Natural killer cell treated with Interleukin-12 subunit alpha and Interleukin-12 subunit beta and Interleukin-15 and Interleukin-18, amount 100 ng/mL, for 72 hours (primary cell): ENCODE data around the gene NPVF. TPM values are rescaled to one million over a fixed set of nuclear protein-coding genes. Genes with fewer than 3 reads are reported as not detected.

ENCODE experiments used
- ATAC-seq, 2 donors: fragments of 150-1000 bp; cut with Tn5 transposase in 1 of 2; sonication (Bioruptor Pico), chemical (Tn5 transposase) in 1 of 2; 2 replicates each; pipeline ENCODE4 v1.10.0; 2021
- DNase-seq: peaks from one replicate; pipeline ENCODE4 v3.0.0; 2022; ENCODE audit warnings: low spot score
- H3K27ac Mint-ChIP-seq, 2 donors: 1 replicate in 1 of 2; 2 replicates in 1 of 2; pipeline ENCODE4 v1.8.0; 2022; ENCODE audit warnings: mixed read lengths in 2 of 2, mild to moderate bottlenecking in 1 of 2, moderate library complexity in 1 of 2
- H3K27me3 Mint-ChIP-seq, 2 donors: 1 replicate in 1 of 2; 2 replicates in 1 of 2; pipeline ENCODE4 v1.8.0; 2022; ENCODE audit warnings: mixed read lengths in 2 of 2
- H3K36me3 Mint-ChIP-seq: one replicate; pipeline ENCODE4 v1.8.0; 2022; ENCODE audit warnings: mixed read lengths
- H3K4me1 Mint-ChIP-seq, 2 donors: 1 replicate in 1 of 2; 2 replicates in 1 of 2; pipeline ENCODE4 v1.8.0; 2022; ENCODE audit warnings: low read depth in 2 of 2, mixed read lengths in 2 of 2, mild to moderate bottlenecking in 1 of 2
- H3K4me3 Mint-ChIP-seq: one replicate; pipeline ENCODE4 v1.8.0; 2022; ENCODE audit warnings: mixed read lengths
- H3K9me3 Mint-ChIP-seq: 2 replicates; pipeline ENCODE4 v1.8.0; 2022; ENCODE audit warnings: mixed read lengths
- total RNA-seq, 2 donors: library from RNA; stranded (reverse); gene quantifications; one replicate each; pipeline ENCODE4 v1.2.3, GENCODE V29; 2022

The NPVF gene
- total RNA-seq, 2 donors from 2014 or later, result not detected

GRCh38 chr7:25215694-25216335, 12.5 kb downstream of the NPVF start:
- H3K4me3 Mint-ChIP-seq, result no peak overlapping the region
- H3K27me3 Mint-ChIP-seq, result peaks cover 8 to 21% of the 10 kb centered on the region in 2 donors
- no peak for DNase-seq
- H3K27ac Mint-ChIP-seq, result no peak overlapping the region
- no peaks in the 10 kb centered on the region for H3K4me1 Mint-ChIP-seq
- no peak for ATAC-seq
- H3K9me3 Mint-ChIP-seq, result no peaks in the 10 kb centered on the region
- no peaks in the 10 kb centered on the region for H3K36me3 Mint-ChIP-seq

GRCh38 chr7:25208525-25209221, 19.6 kb downstream of the NPVF start:
- H3K4me3 Mint-ChIP-seq, result no peak overlapping the region
- H3K27me3 Mint-ChIP-seq, result peaks cover 28 to 48% of the 10 kb centered on the region in 2 donors
- no peaks in the 10 kb centered on the region for H3K9me3 Mint-ChIP-seq
- DNase-seq (no peak), ATAC-seq (no peak)
- H3K27ac Mint-ChIP-seq, result no peak overlapping the region
- H3K36me3 Mint-ChIP-seq, result no peaks in the 10 kb centered on the region
- no peaks in the 10 kb centered on the region for H3K4me1 Mint-ChIP-seq

GRCh38 chr7:25207887-25208286, 20.4 kb downstream of the NPVF start:
- Mint-ChIP-seq H3K27ac (no peak overlapping the region), H3K27me3 (peaks cover 28 to 48% of the 10 kb centered on the region in 2 donors), H3K4me3 (no peak overlapping the region), H3K9me3 (no peaks in the 10 kb centered on the region), H3K36me3 (no peaks in the 10 kb centered on the region), H3K4me1 (no peaks in the 10 kb centered on the region)
- ATAC-seq (no peak), DNase-seq (no peak)

- Mint-ChIP-seq H3K4me1 (no peaks in the 10 kb centered on the region), H3K4me3 (no peak overlapping the region), H3K27me3 (peaks cover 23 to 48% of the 10 kb centered on the region in 2 donors), H3K36me3 (no peaks in the 10 kb centered on the region), H3K9me3 (no peaks in the 10 kb centered on the region), H3K27ac (no peak overlapping the region)
- no peak for ATAC-seq
- no peak for DNase-seq
These were observed 21.5 kb downstream of the NPVF start for GRCh38 chr7:25206765-25207164.

GRCh38 chr7:25196132-25196896, 32.0 kb downstream of the NPVF start:
- Mint-ChIP-seq H3K9me3 (no peaks in the 10 kb centered on the region), H3K27me3 (peaks cover 11 to 38% of the 10 kb centered on the region in 2 donors), H3K27ac (no peak overlapping the region), H3K36me3 (no peaks in the 10 kb centered on the region), H3K4me3 (no peak overlapping the region), H3K4me1 (no peaks in the 10 kb centered on the region)
- ATAC-seq (no peak), DNase-seq (no peak)

- Mint-ChIP-seq H3K4me3 (no peak overlapping the region), H3K9me3 (no peaks in the 10 kb centered on the region), H3K27ac (no peak overlapping the region), H3K4me1 (no peaks in the 10 kb centered on the region), H3K36me3 (no peaks in the 10 kb centered on the region), H3K27me3 (peaks cover 11 to 38% of the 10 kb centered on the region in 2 donors)
- ATAC-seq (no peak), DNase-seq (no peak)
These were observed 34.2 kb downstream of the NPVF start for GRCh38 chr7:25194036-25194435.

GRCh38 chr7:25192043-25192442, 36.2 kb downstream of the NPVF start:
- H3K27ac Mint-ChIP-seq, result no peak overlapping the region

GRCh38 chr7:25189197-25189596, 39.1 kb downstream of the NPVF start:
- Mint-ChIP-seq H3K4me1 (no peaks in the 10 kb centered on the region), H3K36me3 (no peaks in the 10 kb centered on the region), H3K9me3 (no peaks in the 10 kb centered on the region), H3K4me3 (no peak overlapping the region), H3K27me3 (peaks cover 18 to 27% of the 10 kb centered on the region in 2 donors), H3K27ac (no peak overlapping the region)
- DNase-seq (no peak), ATAC-seq (no peak)

More at GRCh38 chr7:25192043-25192442, 36.2 kb downstream of the NPVF start:
- no peak for DNase-seq
- ATAC-seq, result no peak
- Mint-ChIP-seq H3K36me3 (no peaks in the 10 kb centered on the region), H3K4me1 (no peaks in the 10 kb centered on the region), H3K9me3 (no peaks in the 10 kb centered on the region), H3K4me3 (no peak overlapping the region), H3K27me3 (peaks cover 11 to 26% of the 10 kb centered on the region in 2 donors)

GRCh38 chr7:25187932-25188331, 40.4 kb downstream of the NPVF start:
- Mint-ChIP-seq H3K27me3 (peaks cover 13 to 24% of the 10 kb centered on the region in 2 donors), H3K9me3 (no peaks in the 10 kb centered on the region), H3K4me1 (no peaks in the 10 kb centered on the region), H3K4me3 (no peak overlapping the region), H3K27ac (no peak overlapping the region), H3K36me3 (no peaks in the 10 kb centered on the region)
- DNase-seq (no peak), ATAC-seq (no peak)

- H3K36me3 Mint-ChIP-seq, result no peaks in the 10 kb centered on the region
- H3K4me3 Mint-ChIP-seq, result no peak overlapping the region
- no peaks in the 10 kb centered on the region for H3K4me1 Mint-ChIP-seq
- no peak for DNase-seq
- no peaks in the 10 kb centered on the region for H3K9me3 Mint-ChIP-seq
- ATAC-seq, result no peak
- no peak overlapping the region for H3K27ac Mint-ChIP-seq
- H3K27me3 Mint-ChIP-seq, result peaks cover 13 to 15% of the 10 kb centered on the region in 2 donors
These were observed 41.9 kb downstream of the NPVF start for GRCh38 chr7:25186436-25186835.

GRCh38 chr7:25181532-25181931, 46.8 kb downstream of the NPVF start:
- no peak for ATAC-seq
- peak overlapping the region; percentile 81 for H3K4me3 Mint-ChIP-seq
- no peaks in the 10 kb centered on the region for H3K36me3 Mint-ChIP-seq
- H3K27ac Mint-ChIP-seq, result peak overlapping the region in 1 of 2 donors; percentile 53
- H3K27me3 Mint-ChIP-seq, result peaks cover 13 to 15% of the 10 kb centered on the region in 2 donors
- no peaks in the 10 kb centered on the region for H3K9me3 Mint-ChIP-seq
- H3K4me1 Mint-ChIP-seq, result peaks cover 6 to 10% of the 10 kb centered on the region in 2 donors
- DNase-seq, result no peak

- ATAC-seq (no peak), DNase-seq (no peak)
- Mint-ChIP-seq H3K27me3 (peaks cover 9 to 15% of the 10 kb centered on the region in 2 donors), H3K36me3 (no peaks in the 10 kb centered on the region), H3K4me3 (peak overlapping the region; percentile 81), H3K4me1 (peaks cover 6 to 10% of the 10 kb centered on the region in 2 donors), H3K27ac (peak overlapping the region; percentile 53 to 76), H3K9me3 (no peaks in the 10 kb centered on the region)
These were observed 47.3 kb downstream of the NPVF start for GRCh38 chr7:25180946-25181345.

GRCh38 chr7:25180592-25180923, 47.7 kb downstream of the NPVF start:
- ATAC-seq (no peak), DNase-seq (no peak)
- peaks cover 9 to 14% of the 10 kb centered on the region in 2 donors for H3K27me3 Mint-ChIP-seq
- no peaks in the 10 kb centered on the region for H3K9me3 Mint-ChIP-seq
- H3K4me3 Mint-ChIP-seq, result peak overlapping the region; percentile 81
- peak overlapping the region; percentile 53 to 76 for H3K27ac Mint-ChIP-seq
- peaks cover 6 to 10% of the 10 kb centered on the region in 2 donors for H3K4me1 Mint-ChIP-seq
- H3K36me3 Mint-ChIP-seq, result no peaks in the 10 kb centered on the region
